Activated B cell treated with CpG ODN at 0.5 μM for 24 hours (primary cell): Measurements from ENCODE around the gene KCTD16. TPM values are rescaled to one million over a fixed set of nuclear protein-coding genes. Genes with fewer than 3 reads are reported as not detected.

Source experiments
- ATAC-seq: fragments of 200-7000 bp; cut with Tn5 transposase; one replicate; pipeline ENCODE4 v1.10.0; 2021; ENCODE audit warnings: low read depth, mild to moderate bottlenecking, moderate library complexity
- CTCF ChIA-PET: fragments of 350-600 bp; sonication (Branson Sonifier 250); formaldehyde crosslinking; loops from one replicate; lab custom pipeline; 2021; ENCODE audit warnings: antibody characterized with exemption; lab: Charles Lee
- POLR2A ChIA-PET: fragments of 350-600 bp; sonication (Branson Sonifier 250); formaldehyde crosslinking; loops from one replicate; lab custom pipeline; 2021; ENCODE audit warnings: antibody characterized with exemption; lab: Charles Lee
- DNase-seq: peaks from one replicate; pipeline ENCODE4 v3.0.0; 2022
- H3K27ac Mint-ChIP-seq: one replicate; pipeline ENCODE4 v1.8.0; 2020; ENCODE audit warnings: mixed read lengths
- H3K27me3 Mint-ChIP-seq: one replicate; pipeline ENCODE4 v1.8.0; 2021; ENCODE audit warnings: mixed read lengths
- H3K36me3 Mint-ChIP-seq: one replicate; pipeline ENCODE4 v1.8.0; 2021; ENCODE audit warnings: low read depth, mixed read lengths
- H3K4me1 Mint-ChIP-seq: one replicate; pipeline ENCODE4 v1.8.0; 2021; ENCODE audit warnings: mixed read lengths
- H3K4me3 Mint-ChIP-seq: one replicate; pipeline ENCODE4 v1.8.0; 2020; ENCODE audit warnings: mild to moderate bottlenecking, mixed read lengths
- H3K9me3 Mint-ChIP-seq: one replicate; pipeline ENCODE4 v1.8.0; 2020; ENCODE audit warnings: mixed read lengths
- CTCF ChIP-seq: fragments of 200-600 bp; IDR thresholded peaks from one replicate; pipeline ENCODE4 v1.8.0; 2022; ENCODE audit warnings: antibody characterized with exemption, mild to moderate bottlenecking
- intact Hi-C: fragments of 100-400 bp; cut with micrococcal nuclease; formaldehyde crosslinking; loops from one replicate; pipeline ENCODE4 v1.15.1; 2024
- total RNA-seq: library from RNA; stranded (reverse); gene quantifications from 2 replicates; pipeline ENCODE4 v1.2.3, GENCODE V29; 2022

Gene KCTD16
- total RNA-seq, 1 donor from 2014 or later, result not detected

DNA sequence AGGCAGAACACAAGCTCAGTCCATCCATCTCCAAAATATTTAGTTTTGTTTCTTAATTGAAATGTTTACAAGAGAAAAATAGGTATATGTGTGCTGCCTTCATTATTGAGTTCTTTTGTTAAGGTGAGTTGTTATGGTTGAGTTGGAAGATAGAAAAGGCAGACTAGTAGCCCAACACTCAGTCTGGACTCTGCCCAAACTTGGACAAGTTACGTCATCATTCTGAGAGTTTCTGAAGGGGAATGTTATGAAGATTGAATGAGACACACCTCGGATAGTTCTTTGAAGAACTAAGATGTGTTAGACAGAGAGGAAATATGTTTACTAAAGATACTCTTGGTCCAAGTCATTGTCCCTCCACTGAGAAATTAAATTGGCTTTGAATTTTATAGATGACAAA, 245.5 kb downstream of the KCTD16 start:
- no peak overlapping the region for H3K4me3 Mint-ChIP-seq
- H3K4me1 Mint-ChIP-seq, result no peaks in the 10 kb centered on the region
- H3K9me3 Mint-ChIP-seq, result peaks cover 4% of the 10 kb centered on the region
- ChIA-PET POLR2A (no interaction called here), CTCF (no interaction called here)
- intact Hi-C loops, result no loop called here
- no peaks in the 10 kb centered on the region for H3K27me3 Mint-ChIP-seq
- no peak for TF ChIP-seq CTCF
- ATAC-seq, result no peak
- no peak overlapping the region for H3K27ac Mint-ChIP-seq
- no peak for DNase-seq
- H3K36me3 Mint-ChIP-seq, result no peaks in the 10 kb centered on the region

- Mint-ChIP-seq H3K27me3 (no peaks in the 10 kb centered on the region), H3K36me3 (no peaks in the 10 kb centered on the region), H3K27ac (no peak overlapping the region), H3K4me1 (no peaks in the 10 kb centered on the region), H3K4me3 (no peak overlapping the region), H3K9me3 (peaks cover 4% of the 10 kb centered on the region)
- ChIA-PET POLR2A (no interaction called here), CTCF (no interaction called here)
- no peak for ATAC-seq
- no peak for TF ChIP-seq CTCF
- intact Hi-C loops, result no loop called here
- DNase-seq, result no peak
Measured at GRCh38 chr5:144418719-144419118, 248.0 kb downstream of the KCTD16 start.

DNA sequence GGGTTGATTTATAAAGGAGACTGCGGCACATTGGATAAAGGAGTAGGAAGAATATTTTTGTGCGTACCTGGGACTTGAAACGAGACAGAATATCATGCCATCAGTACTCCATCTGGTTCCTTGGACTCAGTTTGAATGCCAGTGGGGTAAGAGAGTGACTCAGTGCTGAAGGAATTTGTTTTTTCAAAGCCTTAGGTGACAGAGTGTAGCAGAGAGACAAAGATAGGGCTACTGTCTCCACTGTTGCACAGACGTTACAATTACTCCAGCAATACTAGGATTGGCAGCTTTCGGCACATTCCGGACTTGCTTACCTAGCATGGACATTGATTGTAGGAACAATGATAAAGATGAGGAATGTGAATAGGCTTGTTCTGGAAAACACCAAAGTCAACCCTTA, 250.7 kb downstream of the KCTD16 start:
- no peak overlapping the region for H3K27ac Mint-ChIP-seq
- TF ChIP-seq CTCF, result no peak

DNA sequence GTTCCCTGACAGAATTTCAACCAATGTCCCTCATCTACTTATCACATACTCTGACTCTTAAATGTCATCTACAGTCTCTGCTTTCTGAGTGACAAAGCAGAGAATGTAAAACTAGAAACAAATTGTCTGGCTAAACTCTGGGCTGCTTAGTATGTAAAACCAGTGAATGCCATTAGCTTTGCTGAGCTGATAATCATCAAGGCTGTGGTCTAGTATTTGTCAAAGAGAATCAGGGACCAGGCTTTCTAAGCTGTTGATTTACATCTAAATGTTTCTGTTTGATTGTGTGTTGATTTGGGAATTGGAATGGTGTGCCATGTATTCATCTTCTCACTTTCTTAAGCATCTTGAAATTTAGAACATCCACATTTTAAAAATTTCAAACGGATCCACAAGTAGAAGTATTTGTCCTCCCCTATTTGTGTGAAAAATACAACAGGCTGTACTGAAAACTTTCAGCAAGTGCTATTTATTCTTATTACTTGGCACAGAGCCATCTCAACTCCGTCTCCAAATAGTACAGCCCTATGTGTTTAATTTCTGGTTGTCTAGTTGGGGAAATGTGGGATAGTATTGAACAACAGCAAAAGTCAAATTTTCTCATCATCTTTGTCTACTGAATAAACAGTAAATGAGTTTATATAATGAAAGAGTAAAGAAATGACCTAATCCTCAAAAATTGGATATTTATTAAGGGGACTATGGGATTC, 251.5 kb downstream of the KCTD16 start:
- Mint-ChIP-seq H3K27ac (no peak overlapping the region), H3K27me3 (no peaks in the 10 kb centered on the region), H3K4me3 (no peak overlapping the region), H3K4me1 (no peaks in the 10 kb centered on the region), H3K9me3 (no peaks in the 10 kb centered on the region), H3K36me3 (no peaks in the 10 kb centered on the region)
- POLR2A ChIA-PET, result no interaction called here
- no peak for DNase-seq
- intact Hi-C loops, result no loop called here
- ATAC-seq, result no peak
- CTCF ChIA-PET, result no interaction called here
- TF ChIP-seq CTCF, result no peak

More for the DNA sequence above, 250.7 kb downstream of the KCTD16 start:
- ChIA-PET CTCF (interaction anchor here (1.1 kb wide), 1 partner anchor 126 kb away, joined by 3 read pairs; no protein-coding TSS in a partner anchor), POLR2A (no interaction called here)
- DNase-seq (no peak), ATAC-seq (no peak)
- no peak overlapping the region for H3K4me3 Mint-ChIP-seq
- H3K4me1 Mint-ChIP-seq, result no peaks in the 10 kb centered on the region
- H3K27me3 Mint-ChIP-seq, result no peaks in the 10 kb centered on the region
- peaks cover 4% of the 10 kb centered on the region for H3K9me3 Mint-ChIP-seq
- intact Hi-C loops, result no loop called here
- no peaks in the 10 kb centered on the region for H3K36me3 Mint-ChIP-seq

DNA sequence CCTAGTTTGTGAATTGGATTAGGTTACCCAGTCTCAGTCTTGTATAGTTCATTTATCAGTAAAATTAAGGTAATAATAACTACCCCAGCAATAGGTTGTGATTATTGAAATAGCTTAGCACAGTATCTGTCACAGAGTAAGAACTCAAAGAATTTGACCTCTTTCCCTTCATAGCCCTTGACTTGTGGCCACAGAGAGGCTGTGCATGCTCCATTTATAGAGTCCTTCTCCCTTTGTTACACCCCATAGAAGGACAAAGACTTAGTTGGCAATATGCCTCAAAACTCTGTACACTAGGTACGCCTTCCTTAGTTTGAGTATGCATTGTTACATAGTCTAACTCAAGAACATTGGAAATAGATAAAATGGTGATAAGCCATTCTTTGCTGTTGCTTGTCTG, 257.2 kb downstream of the KCTD16 start:
- intact Hi-C loops, result no loop called here
- no peak overlapping the region for H3K4me3 Mint-ChIP-seq
- DNase-seq, result no peak
- no peak overlapping the region for H3K27ac Mint-ChIP-seq
- ChIA-PET POLR2A (no interaction called here), CTCF (no interaction called here)
- no peaks in the 10 kb centered on the region for H3K4me1 Mint-ChIP-seq
- TF ChIP-seq CTCF, result no peak
- H3K9me3 Mint-ChIP-seq, result no peaks in the 10 kb centered on the region
- no peaks in the 10 kb centered on the region for H3K36me3 Mint-ChIP-seq
- no peaks in the 10 kb centered on the region for H3K27me3 Mint-ChIP-seq
- no peak for ATAC-seq
